Body of pancreas (tissue), 4 donors: ENCODE measurements around the gene USP54.

Source experiments
- CTCF ChIP-seq, 7 experiments: fragments of 450-650 bp in 4 of 7; fragments of 200-600 bp in 3 of 7; sonication (generic) in 3 of 7; IDR thresholded peaks; one replicate each; pipeline ENCODE4 v1.5.1; 2016 to 2019; ENCODE audit warnings: antibody characterized with exemption in 7 of 7
- POLR2A ChIP-seq, 3 donors: fragments of 450-650 bp; IDR thresholded peaks; one replicate each; pipeline ENCODE4 v1.6.1; 2016; ENCODE audit warnings: antibody characterized with exemption in 3 of 3, mild to moderate bottlenecking in 2 of 3

GRCh38 chr10:73506491-73506890 is 84.7 kb downstream of the USP54 start:
- TF ChIP-seq POLR2A (IDR thresholded peaks at IDR 0.05) (no peak), CTCF (IDR thresholded peaks at IDR 0.05) (no peak)
